Mesenchymal stem cell (in vitro differentiated cells and primary cell): ENCODE results near the gene GPR89B.
"Not testable (repeated sequence)": the region's sequence is repeated elsewhere in the genome, so short reads cannot be mapped to it uniquely, and the experiment has no call there.

ENCODE experiments used
- DNase-seq: peaks from one replicate; pipeline ENCODE4 v3.0.0-alpha.2; 2013
- H2AFZ ChIP-seq: one replicate; pipeline ENCODE4 v1.6.1; 2013; ENCODE audit warnings: low read depth, mild to moderate bottlenecking, control low read depth, inconsistent platforms, low read length, moderate library complexity
- H2AK5ac ChIP-seq: 2 replicates; pipeline ENCODE4 v1.6.1; 2013; ENCODE audit warnings: low read length, moderate library complexity, mild to moderate bottlenecking, inconsistent platforms; ENCODE audit not compliant: severe bottlenecking
- H2BK120ac ChIP-seq: one replicate; pipeline ENCODE4 v1.6.1; 2013; ENCODE audit warnings: low read depth, mild to moderate bottlenecking, inconsistent platforms, low read length, moderate library complexity
- H2BK12ac ChIP-seq, 2 experiments: one replicate each; pipeline ENCODE4 v1.6.1; 2013; ENCODE audit warnings: inconsistent platforms in 2 of 2, low read length in 2 of 2, mild to moderate bottlenecking in 2 of 2, moderate library complexity in 2 of 2, control low read depth in 1 of 2
- H2BK15ac ChIP-seq: one replicate; pipeline ENCODE4 v1.6.1; 2013; ENCODE audit warnings: mild to moderate bottlenecking, low read depth, inconsistent platforms; ENCODE audit not compliant: poor library complexity, severe bottlenecking
- H2BK5ac ChIP-seq: 2 replicates; pipeline ENCODE4 v1.6.1; 2013; ENCODE audit warnings: low read depth, mild to moderate bottlenecking, low read length, control low read depth, inconsistent platforms; ENCODE audit not compliant: poor library complexity, severe bottlenecking
- H3K14ac ChIP-seq, 2 experiments: one replicate each; pipeline ENCODE4 v1.6.1; 2013; ENCODE audit warnings: inconsistent platforms in 2 of 2, low read length in 2 of 2, control low read depth in 1 of 2, mild to moderate bottlenecking in 1 of 2, moderate library complexity in 1 of 2
- H3K18ac ChIP-seq, 2 experiments: one replicate each; pipeline ENCODE4 v1.6.1; 2013; ENCODE audit warnings: inconsistent platforms in 2 of 2, low read length in 2 of 2, control low read depth in 1 of 2, low read depth in 1 of 2, mild to moderate bottlenecking in 1 of 2
- H3K23ac ChIP-seq, 2 experiments: one replicate each; pipeline ENCODE4 v1.6.1; 2013; ENCODE audit warnings: inconsistent platforms in 2 of 2, low read length in 2 of 2, mild to moderate bottlenecking in 2 of 2, moderate library complexity in 2 of 2, control low read depth in 1 of 2
- H3K27ac ChIP-seq: 2 replicates; pipeline ENCODE4 v1.5.1; 2013; ENCODE audit warnings: mild to moderate bottlenecking, moderate library complexity, low read length, control low read depth, inconsistent platforms; ENCODE audit not compliant: poor library complexity, severe bottlenecking
- H3K27me3 ChIP-seq, 2 experiments: 2 replicates each; pipeline versions ENCODE4 v1.6.1 to v1.7.0; 2013; ENCODE audit warnings: low read length in 2 of 2, mild to moderate bottlenecking in 2 of 2, moderate library complexity in 2 of 2, control low read depth in 1 of 2, inconsistent platforms in 1 of 2; ENCODE audit not compliant: control insufficient read depth in 1 of 2, insufficient read depth in 1 of 2
- H3K36me3 ChIP-seq, 2 experiments: 2 replicates each; pipeline versions ENCODE4 v1.6.1 to v1.7.0; 2013; ENCODE audit warnings: low read length in 2 of 2, control low read depth in 1 of 2, inconsistent platforms in 1 of 2, low read depth in 1 of 2, mild to moderate bottlenecking in 1 of 2; ENCODE audit not compliant: insufficient read depth in 2 of 2, control insufficient read depth in 1 of 2
- H3K4ac ChIP-seq, 2 experiments: one replicate each; pipeline ENCODE4 v1.6.1; 2013; ENCODE audit warnings: inconsistent platforms in 2 of 2, low read length in 2 of 2, mild to moderate bottlenecking in 2 of 2, moderate library complexity in 2 of 2, control low read depth in 1 of 2, low read depth in 1 of 2
- H3K4me1 ChIP-seq: 2 replicates; pipeline ENCODE4 v1.6.1; 2013; ENCODE audit warnings: low read depth, low read length, control low read depth; ENCODE audit not compliant: control insufficient read depth, insufficient read depth
- H3K4me2 ChIP-seq: 2 replicates; pipeline ENCODE4 v1.6.1; 2013; ENCODE audit warnings: low read length, mild to moderate bottlenecking, inconsistent platforms; ENCODE audit not compliant: poor library complexity, severe bottlenecking
- H3K4me3 ChIP-seq, 2 experiments: 2 replicates each; pipeline versions ENCODE4 v1.5.1 to v1.7.0; 2013; ENCODE audit warnings: low read length in 2 of 2, mild to moderate bottlenecking in 2 of 2, control low read depth in 1 of 2, low read depth in 1 of 2; ENCODE audit not compliant: insufficient read depth in 1 of 2
- H3K79me1 ChIP-seq: replicated peaks from 2 replicates; pipeline ENCODE4 v1.6.1; 2013; ENCODE audit warnings: mild to moderate bottlenecking, control low read depth, low read length, inconsistent platforms; ENCODE audit not compliant: poor library complexity, severe bottlenecking
- H3K9ac ChIP-seq: 2 replicates; pipeline ENCODE4 v1.7.0; 2013; ENCODE audit warnings: mild to moderate bottlenecking, low read length, moderate library complexity
- H3K9me3 ChIP-seq: 2 replicates; pipeline ENCODE4 v1.7.0; 2013; ENCODE audit warnings: mild to moderate bottlenecking, low read length; ENCODE audit not compliant: control insufficient read depth
- H4K8ac ChIP-seq: one replicate; pipeline ENCODE4 v1.6.1; 2013; ENCODE audit warnings: inconsistent platforms, mild to moderate bottlenecking, low read length, moderate library complexity
- H4K91ac ChIP-seq: one replicate; pipeline ENCODE4 v1.6.1; 2013; ENCODE audit warnings: mild to moderate bottlenecking, low read length, inconsistent platforms
- WGBS: methylation state at CpG from one replicate; pipeline ENCODE4 v1.1.7; 2013; ENCODE audit warnings: mixed read lengths; 5-methylcytosine and 5-hydroxymethylcytosine counted together

Gene GPR89B

GRCh38 chr1:147958906-147959305 lies 30.7 kb downstream of the GPR89B start:
- not testable (repeated sequence) for H3K4ac ChIP-seq, H3K36me3 ChIP-seq, H2BK5ac ChIP-seq, H3K18ac ChIP-seq, H3K27ac ChIP-seq, H2BK15ac ChIP-seq, H3K23ac ChIP-seq, H2BK120ac ChIP-seq, H2AFZ ChIP-seq, H3K14ac ChIP-seq, H3K79me1 ChIP-seq, H3K4me2 ChIP-seq, H2AK5ac ChIP-seq, DNase-seq, H2BK12ac ChIP-seq, H4K91ac ChIP-seq, H3K4me1 ChIP-seq, H4K8ac ChIP-seq, H3K4me3 ChIP-seq, H3K9me3 ChIP-seq, H3K9ac ChIP-seq, H3K27me3 ChIP-seq
- no CpG with 5 or more reads among the region's 1 CpG for WGBS

- no CpG with 5 or more reads among the region's 2 CpGs for WGBS
- H2AFZ ChIP-seq, DNase-seq: not testable (repeated sequence)
Measured at GRCh38 chr1:147959680-147960079, 31.5 kb downstream of the GPR89B start.

GRCh38 chr1:147964575-147964974 lies 36.4 kb downstream of the GPR89B start:
- not testable (repeated sequence) for H2BK5ac ChIP-seq, H3K4ac ChIP-seq, H3K27ac ChIP-seq, H2BK12ac ChIP-seq, H3K9ac ChIP-seq, H4K8ac ChIP-seq, H4K91ac ChIP-seq, DNase-seq, H2BK15ac ChIP-seq, H3K4me1 ChIP-seq, H3K79me1 ChIP-seq, H3K9me3 ChIP-seq, H3K23ac ChIP-seq, H2AK5ac ChIP-seq, H3K36me3 ChIP-seq, H2AFZ ChIP-seq, H3K4me2 ChIP-seq, H2BK120ac ChIP-seq, H3K27me3 ChIP-seq, H3K4me3 ChIP-seq, H3K18ac ChIP-seq, H3K14ac ChIP-seq
- WGBS: no CpG with 5 or more reads among the region's 1 CpG

More at GRCh38 chr1:147959680-147960079, 31.5 kb downstream of the GPR89B start:
- H3K23ac ChIP-seq, H3K9ac ChIP-seq, H2BK120ac ChIP-seq, H3K14ac ChIP-seq, H2BK12ac ChIP-seq, H3K27ac ChIP-seq, H3K36me3 ChIP-seq, H3K4me2 ChIP-seq, H4K91ac ChIP-seq, H3K27me3 ChIP-seq, H3K4ac ChIP-seq, H2AK5ac ChIP-seq, H3K79me1 ChIP-seq, H3K4me1 ChIP-seq, H3K4me3 ChIP-seq, H3K9me3 ChIP-seq, H2BK5ac ChIP-seq, H2BK15ac ChIP-seq, H3K18ac ChIP-seq, H4K8ac ChIP-seq: not testable (repeated sequence)

- H2AFZ ChIP-seq, H3K4me1 ChIP-seq, H3K27ac ChIP-seq, H3K9ac ChIP-seq, H2BK120ac ChIP-seq, H3K9me3 ChIP-seq, H3K36me3 ChIP-seq, H3K4ac ChIP-seq, H3K4me2 ChIP-seq, H2BK12ac ChIP-seq, H4K91ac ChIP-seq, H3K23ac ChIP-seq, H2BK5ac ChIP-seq, H3K4me3 ChIP-seq, DNase-seq, H3K18ac ChIP-seq, H3K14ac ChIP-seq, H3K79me1 ChIP-seq, H4K8ac ChIP-seq, H3K27me3 ChIP-seq, H2AK5ac ChIP-seq, H2BK15ac ChIP-seq: not testable (repeated sequence)
- WGBS: no CpG with 5 or more reads among the region's 1 CpG
Measured at GRCh38 chr1:147966657-147967056, 38.4 kb downstream of the GPR89B start.
